ENCODE measurements around the gene SLC7A11. TPM values are rescaled to one million over a fixed set of nuclear protein-coding genes. Genes with fewer than 3 reads are reported as not detected.

SLC7A11 gene
- total and polyA plus RNA-seq, 12 donors = 0.03 to 6.5 (median 0.10) TPM; not detected in 1

GRCh38 chr4:138248058-138248457, 5.9 kb upstream of the SLC7A11 start:
- WGBS, 4 donors = 92 to 94% (median 92%) methylated on average over 2 of the region's 2 CpGs
- DNase-seq = no peak
- H3K36me3 ChIP-seq (replicated peaks in 1 of 2) = no peaks in the 10 kb centered on the region
- no peaks in the 10 kb centered on the region for H3K9me3 ChIP-seq (replicated peaks in 1 of 3)
- no peaks in the 10 kb centered on the region for H3K27me3 ChIP-seq
- H3K4me3 ChIP-seq = no peak overlapping the region
- H3K4me1 ChIP-seq (replicated peaks in 1 of 2) = no peaks in the 10 kb centered on the region
- H3K27ac ChIP-seq = no peak overlapping the region
- intact Hi-C loops (cut with DNase I) = no loop called here
- no peak for TF ChIP-seq POLR2A (IDR thresholded peaks at IDR 0.05)
- no peak for TF ChIP-seq CTCF (IDR thresholded peaks at IDR 0.05)

GRCh38 chr4:138247643-138248042, 5.5 kb upstream of the SLC7A11 start:
- intact Hi-C loops (cut with DNase I) = no loop called here
- Histone ChIP-seq H3K9me3 (replicated peaks in 1 of 3) (no peaks in the 10 kb centered on the region), H3K27ac (no peak overlapping the region), H3K4me1 (replicated peaks in 1 of 2) (peaks cover 0 to 3% of the 10 kb centered on the region in 2 donors), H3K4me3 (no peak overlapping the region), H3K36me3 (replicated peaks in 1 of 2) (no peaks in the 10 kb centered on the region), H3K27me3 (no peaks in the 10 kb centered on the region)
- no peak for TF ChIP-seq POLR2A (IDR thresholded peaks at IDR 0.05)
- 90 to 96% (median 94%) methylated on average over 3 of the region's 3 CpGs for WGBS, 4 donors
- DNase-seq = no peak

GRCh38 chr4:138243369-138243768, 1.2 kb upstream of the SLC7A11 start:
- intact Hi-C loops (cut with DNase I) = no loop called here
- no peak for DNase-seq
- H3K27ac ChIP-seq = no peak overlapping the region
- no peaks in the 10 kb centered on the region for H3K9me3 ChIP-seq (replicated peaks in 1 of 3)
- WGBS, 4 donors = 91 to 95% (median 92%) methylated on average over 3 of the region's 3 CpGs
- H3K4me3 ChIP-seq = no peak overlapping the region
- no peaks in the 10 kb centered on the region for H3K36me3 ChIP-seq (replicated peaks in 1 of 2)
- no peak for TF ChIP-seq POLR2A (IDR thresholded peaks at IDR 0.05)
- no peak for TF ChIP-seq CTCF (IDR thresholded peaks at IDR 0.05)
- H3K27me3 ChIP-seq = no peaks in the 10 kb centered on the region
- peaks cover 0 to 13% of the 10 kb centered on the region in 2 donors for H3K4me1 ChIP-seq (replicated peaks in 1 of 2)

DNA sequence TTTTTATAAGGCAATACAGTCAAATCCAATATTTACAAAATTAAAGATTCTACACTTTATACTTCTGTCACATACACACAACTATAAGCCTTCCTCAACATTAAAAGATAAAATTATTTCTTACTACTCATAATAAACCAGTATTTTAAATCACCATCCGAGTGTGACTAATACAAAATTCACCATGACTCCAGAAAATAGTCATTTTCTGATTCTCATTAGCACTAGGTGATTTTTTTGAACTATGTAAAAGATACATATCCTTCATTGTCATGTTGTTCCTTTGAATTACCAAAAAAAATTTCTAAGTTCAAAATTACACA, 646 bp upstream of the SLC7A11 start:
- H3K36me3 ChIP-seq (replicated peaks in 1 of 2) = no peaks in the 10 kb centered on the region
- peaks cover 0 to 13% of the 10 kb centered on the region in 2 donors for H3K4me1 ChIP-seq (replicated peaks in 1 of 2)
- peak overlapping the region in 1 of 4 donors; percentile 41 for H3K4me3 ChIP-seq
- WGBS, 4 donors = 38 to 72% (median 69%) methylated on average over 1 of the region's 1 CpG
- DNase-seq = no peak
- H3K9me3 ChIP-seq (replicated peaks in 1 of 3) = no peaks in the 10 kb centered on the region
- intact Hi-C loops (cut with DNase I) = no loop called here
- no peak overlapping the region for H3K27ac ChIP-seq
- TF ChIP-seq POLR2A (IDR thresholded peaks at IDR 0.05) = no peak
- no peak for TF ChIP-seq CTCF (IDR thresholded peaks at IDR 0.05)
- no peaks in the 10 kb centered on the region for H3K27me3 ChIP-seq

- peak overlapping the region in 1 of 4 donors; percentile 41 for H3K4me3 ChIP-seq
- intact Hi-C loops (cut with DNase I) = no loop called here
- 80 to 85% (median 84%) methylated on average over 13 of the region's 13 CpGs for WGBS, 4 donors
Observed at GRCh38 chr4:138241281-138242075, 671 bp downstream of the SLC7A11 start.

More at GRCh38 chr4:138241281-138242075, 671 bp downstream of the SLC7A11 start:
- no peak for DNase-seq
- Histone ChIP-seq H3K27ac (no peak overlapping the region), H3K4me1 (replicated peaks in 1 of 2) (peaks cover 0 to 13% of the 10 kb centered on the region in 2 donors), H3K27me3 (no peaks in the 10 kb centered on the region), H3K36me3 (replicated peaks in 1 of 2) (no peaks in the 10 kb centered on the region), H3K9me3 (replicated peaks in 1 of 3) (no peaks in the 10 kb centered on the region)
- no peak for TF ChIP-seq CTCF (IDR thresholded peaks at IDR 0.05)
- no peak for TF ChIP-seq POLR2A (IDR thresholded peaks at IDR 0.05)

All from adrenal gland (tissue), 12 donors.